H1 (cell line): ENCODE measurements around the gene PMF1. TPM values are rescaled to one million over a fixed set of nuclear protein-coding genes. Genes with fewer than 3 reads are reported as not detected.

Source experiments
- CTCF ChIA-PET: fragments of 300-600 bp; sonication (Branson Sonifier 250); formaldehyde crosslinking; loops from one replicate; lab custom pipeline; 2021; ENCODE audit not compliant: partially characterized antibody; lab: Charles Lee
- POLR2A ChIA-PET: fragments of 300-600 bp; sonication (Branson Sonifier 250); formaldehyde crosslinking; loops from one replicate; lab custom pipeline; 2021; ENCODE audit warnings: inconsistent platforms; ENCODE audit not compliant: partially characterized antibody; lab: Charles Lee
- DNase-seq, 2 experiments: peaks; one replicate each; pipeline versions ENCODE4 v3.0.0 to v3.0.0-alpha.2; 2010 to 2022; ENCODE audit warnings: low spot score in 2 of 2, low read depth in 1 of 2, mixed read lengths in 1 of 2
- FAIRE-seq: peaks from 2 replicates; lab custom pipeline; 2011; peaks lifted over from hg19 to GRCh38; lab: Jason Lieb, UNC
- H2AFZ ChIP-seq: 2 replicates; pipeline ENCODE4 v1.8.1; 2012; ENCODE audit warnings: low read length, inconsistent platforms
- H2AK5ac ChIP-seq: 2 replicates; pipeline ENCODE4 v1.6.1; 2013; ENCODE audit warnings: low read depth, low read length
- H2BK120ac ChIP-seq: replicated peaks from 2 replicates; pipeline ENCODE3; 2013; ENCODE audit warnings: low read depth, low read length, inconsistent platforms
- H2BK12ac ChIP-seq: 2 replicates; pipeline ENCODE4 v1.6.1; 2013; ENCODE audit warnings: low read depth, low read length
- H2BK15ac ChIP-seq: 2 replicates; pipeline ENCODE4 v1.6.1; 2013; ENCODE audit warnings: low read length
- H2BK20ac ChIP-seq: 2 replicates; pipeline ENCODE4 v1.6.1; 2013; ENCODE audit warnings: low read length
- H2BK5ac ChIP-seq: 2 replicates; pipeline ENCODE4 v1.6.1; 2013; ENCODE audit warnings: low read depth, low read length
- H3K14ac ChIP-seq: 2 replicates; pipeline ENCODE4 v1.6.1; 2013; ENCODE audit warnings: inconsistent platforms; ENCODE audit not compliant: insufficient read length
- H3K18ac ChIP-seq: 2 replicates; pipeline ENCODE4 v1.6.1; 2013; ENCODE audit warnings: low read length; ENCODE audit errors: extremely low read depth
- H3K23ac ChIP-seq: 2 replicates; pipeline ENCODE4 v1.6.1; 2013; ENCODE audit warnings: inconsistent platforms; ENCODE audit not compliant: insufficient read length
- H3K23me2 ChIP-seq: 2 replicates; pipeline ENCODE4 v1.6.1; 2013; ENCODE audit warnings: low read depth, low read length
- H3K27ac ChIP-seq: 2 replicates; pipeline ENCODE4 v1.6.1; 2011; ENCODE audit warnings: low read depth, low read length, inconsistent platforms
- H3K27me3 ChIP-seq, 4 experiments: replicated peaks in 1 of 4; 1 replicate in 1 of 4; 2 replicates in 3 of 4; pipeline versions ENCODE4 v1.6.1 to v1.8.1; 2011 to 2013; ENCODE audit warnings: low read length in 3 of 4, mild to moderate bottlenecking in 3 of 4, inconsistent platforms in 2 of 4, mixed read lengths in 2 of 4, moderate library complexity in 1 of 4; ENCODE audit not compliant: control insufficient read depth in 3 of 4, insufficient read depth in 3 of 4; ENCODE audit errors: extremely low read depth in 1 of 4
- H3K36me3 ChIP-seq, 4 experiments: 2 replicates each; pipeline versions ENCODE4 v1.6.1 to v1.8.1; 2011 to 2013; ENCODE audit warnings: mild to moderate bottlenecking in 4 of 4, low read length in 3 of 4, moderate library complexity in 2 of 4, control low read depth in 1 of 4, inconsistent platforms in 1 of 4; ENCODE audit not compliant: insufficient read depth in 4 of 4, control insufficient read depth in 2 of 4
- H3K4ac ChIP-seq: replicated peaks from 2 replicates; pipeline ENCODE3; 2013; ENCODE audit warnings: low read length, low read depth, mixed read lengths, inconsistent platforms; ENCODE audit not compliant: insufficient read length
- H3K4me1 ChIP-seq, 4 experiments: replicated peaks in 1 of 4; 1 replicate in 1 of 4; 2 replicates in 3 of 4; pipeline versions ENCODE4 v1.6.1 to v1.8.1; 2011 to 2013; ENCODE audit warnings: low read length in 3 of 4, inconsistent platforms in 2 of 4, mixed read lengths in 1 of 4; ENCODE audit not compliant: insufficient read depth in 4 of 4, control insufficient read depth in 3 of 4
- H3K4me2 ChIP-seq, 2 experiments: 2 replicates each; pipeline versions ENCODE4 v1.6.1 to v1.8.1; 2011 to 2013; ENCODE audit warnings: low read depth in 2 of 2, low read length in 2 of 2, control low read depth in 1 of 2, inconsistent platforms in 1 of 2, mild to moderate bottlenecking in 1 of 2; ENCODE audit not compliant: insufficient read depth in 1 of 2
- H3K4me3 ChIP-seq, 4 experiments: fragments of 200-600, 300-600 bp in 1 of 4; sonication (generic), shearing (Covaris generic), sonication (Bioruptor Twin) in 1 of 4; 2 replicates each; pipeline versions ENCODE4 v1.5.1 to v1.8.1; 2011 to 2016; ENCODE audit warnings: low read length in 4 of 4, low read depth in 3 of 4, control low read depth in 2 of 4, inconsistent platforms in 2 of 4, mild to moderate bottlenecking in 2 of 4, mixed read lengths in 1 of 4, moderate library complexity in 1 of 4; ENCODE audit not compliant: insufficient read depth in 2 of 4; ENCODE audit errors: extremely low read depth in 1 of 4
- H3K56ac ChIP-seq: replicated peaks from 2 replicates; pipeline ENCODE3; 2013; ENCODE audit warnings: low read depth, mild to moderate bottlenecking, mixed read lengths, low read length, inconsistent platforms; ENCODE audit not compliant: insufficient read length
- H3K79me1 ChIP-seq: 2 replicates; pipeline ENCODE4 v1.6.1; 2013; ENCODE audit warnings: low read depth, low read length, control low read depth
- H3K79me2 ChIP-seq, 2 experiments: 2 replicates each; pipeline versions ENCODE4 v1.6.1 to v1.8.1; 2012 to 2013; ENCODE audit warnings: low read length in 2 of 2, mild to moderate bottlenecking in 2 of 2, inconsistent platforms in 1 of 2; ENCODE audit not compliant: insufficient read depth in 2 of 2, control insufficient read depth in 1 of 2
- H3K9ac ChIP-seq, 4 experiments: replicated peaks in 1 of 4; 1 replicate in 1 of 4; 2 replicates in 3 of 4; pipeline versions ENCODE4 v1.6.1 to v1.8.1; 2011 to 2013; ENCODE audit warnings: low read depth in 3 of 4, low read length in 3 of 4, control low read depth in 2 of 4, mild to moderate bottlenecking in 2 of 4, moderate library complexity in 2 of 4, inconsistent platforms in 1 of 4; ENCODE audit errors: extremely low read depth in 1 of 4
- H3K9me3 ChIP-seq, 2 experiments: 2 replicates each; pipeline versions ENCODE4 v1.6.1 to v1.8.1; 2012 to 2013; ENCODE audit warnings: mild to moderate bottlenecking in 2 of 2, moderate library complexity in 2 of 2, control low read depth in 1 of 2, inconsistent platforms in 1 of 2, low read depth in 1 of 2, low read length in 1 of 2, mixed read lengths in 1 of 2; ENCODE audit not compliant: insufficient read depth in 2 of 2
- H4K20me1 ChIP-seq, 2 experiments: replicated peaks in 1 of 2; 2 replicates each; pipeline versions ENCODE3 to v1.8.1; 2011 to 2013; ENCODE audit warnings: inconsistent platforms in 2 of 2, low read length in 2 of 2, mild to moderate bottlenecking in 1 of 2; ENCODE audit not compliant: insufficient read depth in 2 of 2, control insufficient read depth in 1 of 2
- H4K5ac ChIP-seq: 2 replicates; pipeline ENCODE4 v1.6.1; 2013; ENCODE audit warnings: low read length, low read depth, mixed read lengths, inconsistent platforms; ENCODE audit not compliant: insufficient read length
- H4K8ac ChIP-seq: 2 replicates; pipeline ENCODE4 v1.8.0; 2013; ENCODE audit warnings: mild to moderate bottlenecking, moderate library complexity, low read length, inconsistent platforms; ENCODE audit not compliant: insufficient read depth; ENCODE audit errors: extremely low read depth
- H4K91ac ChIP-seq: replicated peaks from 2 replicates; pipeline ENCODE3; 2013; ENCODE audit warnings: low read length, mixed read lengths, inconsistent platforms; ENCODE audit not compliant: insufficient read length
- POLR2AphosphoS5 ChIP-seq: IDR thresholded peaks from 2 replicates; pipeline ENCODE4 v1.6.1; 2011; ENCODE audit warnings: low read depth, low read length
- WGBS, 2 experiments: shearing (Covaris generic) in 1 of 2; methylation state at CpG; one replicate each; pipeline versions ENCODE4 v1.1.6 to v1.1.7; 2013 to 2015; ENCODE audit warnings: low lambda C conversion rate in 2 of 2, mixed read lengths in 2 of 2, inconsistent platforms in 1 of 2, low coverage in 1 of 2, missing lambda C conversion rate in 1 of 2; ENCODE audit not compliant: insufficient replicate concordance in 2 of 2, insufficient coverage in 1 of 2, insufficient read length in 1 of 2; ENCODE audit errors: extremely low coverage in 1 of 2, missing lambda C conversion rate in 1 of 2; 5-methylcytosine and 5-hydroxymethylcytosine counted together
- polyA plus RNA-seq, 7 experiments: library from polyadenylated mRNA; depleted of rRNA in 3 of 7; stranded (reverse) in 5 of 7; unstranded in 2 of 7; fragments of >200 nt in 5 of 7; fragments of 200-250 nt in 2 of 7; gene quantifications; 1 replicate in 5 of 7; 2 replicates in 1 of 7; 4 replicates in 1 of 7; pipeline versions ENCODE4 v1.2.1 to v1.2.3, GENCODE V29; 2011 to 2013; ENCODE audit warnings: missing spikeins in 2 of 7, mixed read lengths in 2 of 7
- total RNA-seq: library from RNA; stranded (reverse); fragmentation: NEBNext Ultra II Directional; extraction: Animal tissue kit (Norgen Biotek cat#: 25700); gene quantifications from 2 replicates; pipeline ENCODE4 v1.2.1, GENCODE V29; 2021

PMF1 gene
- total and polyA plus RNA-seq, 2 of the 8 experiments (the other 6 are each of a cell fraction or from before 2014, with no cell fraction given) = 113 to 296 TPM

- H3K4me1 ChIP-seq = peaks cover 2 to 16% (median 4%) of the 10 kb centered on the region in 4 experiments; a peak in 5 of 7 replicates
- H4K8ac ChIP-seq = no peak overlapping the region
- no peak overlapping the region for H2BK120ac ChIP-seq
- no peak overlapping the region for H3K4me3 ChIP-seq
- H3K36me3 ChIP-seq = peaks cover 4 to 16% (median 7%) of the 10 kb centered on the region in 4 experiments; a peak in 4 of 8 replicates
- CTCF ChIA-PET = interaction anchor here (1.0 to 5.3 kb wide), 8 partner anchors 20 to 163 kb away, joined by 3 to 41 read pairs (median 6); no protein-coding TSS in a partner anchor
- POLR2A ChIA-PET = interaction anchor here (0.6 to 9.5 kb wide), 6 partner anchors 10 to 348 kb away, joined by 3 to 77 read pairs (median 3); partner anchors contain the start of gene PMF1
- 0 out of 2 replicates have a peak overlapping the region, but pooled peaks have one; percentile 3 for H3K27ac ChIP-seq
- H3K4me2 ChIP-seq = no peak overlapping the region; a peak in 2 of 4 replicates
- no peak overlapping the region for H4K91ac ChIP-seq
- peaks cover 21% of the 10 kb centered on the region for H3K79me1 ChIP-seq
- H3K79me2 ChIP-seq = peaks cover 16 to 59% of the 10 kb centered on the region in 2 experiments
- WGBS, 2 experiments = 71% methylated on average over 2 of the region's 2 CpGs; no CpG with 5 or more reads in 1 of the 2 experiments
- no peak overlapping the region for H2BK15ac ChIP-seq
- no peak overlapping the region for H2BK5ac ChIP-seq
- H4K5ac ChIP-seq = no peak overlapping the region
- peaks cover 0 to 10% of the 10 kb centered on the region in 2 experiments for H4K20me1 ChIP-seq
- no peak overlapping the region for H2AFZ ChIP-seq
- no peak for FAIRE-seq
- TF ChIP-seq POLR2AphosphoS5 = no peak
- no peak overlapping the region for H3K14ac ChIP-seq
- no peak for DNase-seq
- H3K56ac ChIP-seq = no peak overlapping the region
- no peak overlapping the region for H3K23ac ChIP-seq
- H2AK5ac ChIP-seq = no peak overlapping the region
- H3K9me3 ChIP-seq = no peaks in the 10 kb centered on the region
- H2BK20ac ChIP-seq = no peak overlapping the region
- H3K18ac ChIP-seq = no peak overlapping the region
- no peak overlapping the region for H3K4ac ChIP-seq
- H3K27me3 ChIP-seq = no peaks in the 10 kb centered on the region
- 0 out of 7 replicates have a peak overlapping the region, but pooled peaks of 1 of the 4 experiments have one; percentile 5 for H3K9ac ChIP-seq
- peaks cover 6% of the 10 kb centered on the region; the same call in 1 of the 2 replicates for H3K23me2 ChIP-seq
- H2BK12ac ChIP-seq = no peak overlapping the region
Measured at GRCh38 chr1:156196445-156196844, 16.4 kb upstream of the PMF1 start.
